Activated naive CD4-positive, alpha-beta T cell treated with anti-CD3 and anti-CD28 coated beads, Interleukin-2, amount 10 ng/mL, durations not matched to agents 7 days and 5 days (primary cell): ENCODE results near the gene PEMT.

Experiments used
- CTCF ChIA-PET: fragments of 350-600 bp; sonication (Branson Sonifier 250); formaldehyde crosslinking; loops from one replicate; lab custom pipeline; 2021; ENCODE audit warnings: antibody characterized with exemption; lab: Charles Lee
- DNase-seq: peaks from one replicate; pipeline ENCODE4 v3.0.0-alpha.2; 2020
- H3K27ac Mint-ChIP-seq: one replicate; pipeline ENCODE4 v1.8.0; 2021; ENCODE audit warnings: mild to moderate bottlenecking, moderate library complexity, mixed read lengths
- H3K27me3 Mint-ChIP-seq: one replicate; pipeline ENCODE4 v1.8.0; 2021; ENCODE audit warnings: mild to moderate bottlenecking, mixed read lengths
- H3K36me3 Mint-ChIP-seq: one replicate; pipeline ENCODE4 v1.8.0; 2021; ENCODE audit warnings: mixed read lengths
- H3K4me1 Mint-ChIP-seq: one replicate; pipeline ENCODE4 v1.8.0; 2021; ENCODE audit warnings: mixed read lengths
- H3K4me3 Mint-ChIP-seq: one replicate; pipeline ENCODE4 v1.8.0; 2021; ENCODE audit warnings: mild to moderate bottlenecking, moderate library complexity, mixed read lengths
- H3K9me3 Mint-ChIP-seq: one replicate; pipeline ENCODE4 v1.8.0; 2021; ENCODE audit warnings: mixed read lengths

Gene PEMT

DNA sequence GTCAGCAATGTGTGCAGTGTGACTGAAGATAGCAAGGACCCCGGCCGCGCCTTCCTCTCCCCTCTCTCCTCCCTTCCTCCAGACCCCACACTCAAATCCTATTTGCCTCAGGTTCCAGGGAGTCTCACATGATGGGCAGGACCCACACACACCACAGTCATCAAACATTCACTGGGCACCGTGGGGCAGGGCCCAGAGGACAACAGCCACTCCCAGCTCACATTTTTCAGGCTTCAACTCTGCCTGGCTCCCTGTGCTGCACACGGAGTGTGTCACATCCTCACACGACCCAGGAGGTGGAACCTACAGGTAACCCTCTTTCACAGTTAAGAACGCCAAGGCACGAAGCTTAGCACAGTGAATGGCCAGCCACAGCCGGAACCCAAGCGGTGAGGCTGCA lies 30.5 kb downstream of the PEMT start:
- DNase-seq, result no peak
- no peak overlapping the region for H3K27ac Mint-ChIP-seq
- H3K4me1 Mint-ChIP-seq, result no peaks in the 10 kb centered on the region
- no peak overlapping the region for H3K4me3 Mint-ChIP-seq
- H3K36me3 Mint-ChIP-seq, result no peaks in the 10 kb centered on the region
- H3K27me3 Mint-ChIP-seq, result no peaks in the 10 kb centered on the region
- no peaks in the 10 kb centered on the region for H3K9me3 Mint-ChIP-seq
- CTCF ChIA-PET, result interaction anchor here (1.4 kb wide), 1 partner anchor 8 kb away, joined by 6 read pairs; no protein-coding TSS in a partner anchor

DNA sequence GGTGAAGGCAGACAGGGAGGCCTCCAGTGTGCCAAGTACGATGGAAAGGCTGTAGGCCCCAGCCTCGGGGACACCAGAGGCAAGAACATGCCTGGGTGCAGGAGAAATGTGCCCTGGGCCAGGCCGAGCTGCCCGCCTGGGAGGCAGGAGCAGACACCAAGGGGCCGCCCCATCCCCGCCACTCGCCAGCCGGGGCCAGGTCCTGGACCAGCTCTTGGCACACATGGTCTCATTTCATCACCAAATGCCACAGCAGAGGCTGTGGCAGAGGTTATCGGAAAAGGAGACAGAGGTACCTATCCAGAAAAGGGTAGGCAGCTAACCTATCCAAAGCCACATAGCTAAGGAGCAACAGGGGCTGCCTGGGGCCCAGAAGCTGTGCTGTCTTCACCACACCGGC lies 31.3 kb downstream of the PEMT start:
- no peaks in the 10 kb centered on the region for H3K4me1 Mint-ChIP-seq
- DNase-seq, result no peak
- no peaks in the 10 kb centered on the region for H3K9me3 Mint-ChIP-seq
- H3K27me3 Mint-ChIP-seq, result no peaks in the 10 kb centered on the region
- H3K4me3 Mint-ChIP-seq, result no peak overlapping the region
- no peak overlapping the region for H3K27ac Mint-ChIP-seq
- CTCF ChIA-PET, result interaction anchor here (1.4 kb wide), 1 partner anchor 9 kb away, joined by 6 read pairs; no protein-coding TSS in a partner anchor
- H3K36me3 Mint-ChIP-seq, result no peaks in the 10 kb centered on the region

DNA sequence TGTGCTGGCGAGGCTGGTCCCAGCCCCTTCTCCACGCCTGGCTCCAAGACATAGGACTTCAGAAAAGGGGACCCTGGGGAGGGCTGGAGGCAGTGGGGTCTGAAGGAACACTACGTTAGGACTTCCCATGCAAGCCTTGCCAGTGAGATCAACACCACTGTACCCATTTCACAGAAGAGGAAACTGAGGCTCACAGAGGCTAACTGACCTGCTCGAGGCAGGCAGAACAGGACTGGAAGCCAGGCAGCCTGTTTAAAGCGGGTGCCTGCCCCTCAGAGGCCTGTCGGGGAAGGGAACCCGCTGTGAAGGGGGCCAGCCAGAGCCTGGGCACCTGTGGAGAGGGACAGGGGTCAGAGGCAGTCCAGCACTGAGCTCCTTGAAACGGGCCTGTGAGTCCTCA lies 32.3 kb downstream of the PEMT start:
- Mint-ChIP-seq H3K27me3 (no peaks in the 10 kb centered on the region), H3K4me1 (no peaks in the 10 kb centered on the region)

DNA sequence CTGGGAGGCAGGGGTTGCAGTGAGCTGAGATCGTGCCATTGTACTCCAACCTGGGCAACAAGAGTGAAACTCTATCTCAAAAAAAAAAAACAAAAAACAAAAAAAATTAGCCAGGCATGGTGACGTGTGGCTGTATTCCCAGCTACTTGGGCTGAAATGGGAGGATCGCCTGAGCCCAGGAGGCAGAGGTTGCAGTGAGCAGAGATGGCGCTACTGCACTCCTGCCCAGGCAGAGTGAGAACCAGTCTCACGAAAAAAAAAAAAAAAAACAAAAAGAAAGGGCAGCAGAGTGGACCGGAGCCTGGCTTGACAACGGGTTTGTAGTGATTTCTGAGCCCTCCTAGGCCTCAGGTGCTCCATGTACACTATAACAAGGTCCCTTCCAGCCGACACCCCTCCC lies 33.1 kb downstream of the PEMT start:
- Mint-ChIP-seq H3K27me3 (no peaks in the 10 kb centered on the region), H3K4me1 (no peaks in the 10 kb centered on the region), H3K9me3 (no peaks in the 10 kb centered on the region), H3K36me3 (no peaks in the 10 kb centered on the region), H3K4me3 (no peak overlapping the region), H3K27ac (no peak overlapping the region)
- CTCF ChIA-PET, result no interaction called here
- no peak for DNase-seq

More for the DNA sequence above, 32.3 kb downstream of the PEMT start:
- Mint-ChIP-seq H3K36me3 (no peaks in the 10 kb centered on the region), H3K27ac (no peak overlapping the region), H3K4me3 (no peak overlapping the region), H3K9me3 (no peaks in the 10 kb centered on the region)
- CTCF ChIA-PET, result no interaction called here
- no peak for DNase-seq

DNA sequence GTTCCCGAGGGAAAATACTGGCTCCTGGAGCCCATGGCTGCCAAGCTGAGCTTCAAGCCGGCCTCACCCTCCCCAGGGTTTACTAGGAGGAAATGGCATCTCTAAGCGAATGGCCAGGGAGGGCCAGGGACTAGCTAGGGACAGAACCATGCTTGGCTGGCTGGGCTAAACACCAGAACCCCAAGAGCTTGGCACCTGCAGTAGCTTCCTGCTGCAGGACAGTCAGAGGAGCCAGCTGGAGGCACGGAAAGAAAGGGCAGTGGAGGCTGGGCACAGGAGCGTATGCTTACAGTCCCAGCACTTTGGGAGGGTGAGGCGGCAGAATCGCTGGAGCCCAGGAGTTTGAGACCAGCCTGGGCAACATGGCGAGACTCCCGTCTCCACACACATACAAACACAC lies 33.7 kb downstream of the PEMT start:
- CTCF ChIA-PET, result no interaction called here
- Mint-ChIP-seq H3K27me3 (no peaks in the 10 kb centered on the region), H3K36me3 (no peaks in the 10 kb centered on the region), H3K27ac (no peak overlapping the region), H3K4me3 (no peak overlapping the region), H3K4me1 (no peaks in the 10 kb centered on the region), H3K9me3 (no peaks in the 10 kb centered on the region)
- DNase-seq, result no peak

DNA sequence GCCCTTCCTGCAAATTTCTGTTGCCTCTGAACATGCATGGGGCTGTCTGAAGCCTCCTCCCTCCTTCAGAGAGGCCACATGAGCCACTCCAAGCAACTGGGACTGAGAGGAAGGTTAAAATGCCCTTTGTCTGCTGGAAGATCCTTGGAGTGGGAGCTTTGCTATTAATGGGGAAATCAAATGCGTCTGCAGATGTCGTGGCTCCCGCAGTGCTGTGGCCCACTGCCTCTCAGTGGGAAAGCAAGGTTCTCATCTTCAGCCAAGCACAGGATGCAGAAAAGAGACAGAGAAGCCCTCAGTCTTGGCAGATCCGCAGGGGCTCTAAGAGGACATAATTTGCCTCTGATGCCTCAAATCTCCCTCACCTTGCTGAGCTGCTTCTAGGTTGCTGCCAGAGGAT lies 34.8 kb downstream of the PEMT start:
- Mint-ChIP-seq H3K36me3 (no peaks in the 10 kb centered on the region), H3K4me3 (no peak overlapping the region), H3K27ac (no peak overlapping the region), H3K27me3 (no peaks in the 10 kb centered on the region), H3K4me1 (no peaks in the 10 kb centered on the region), H3K9me3 (no peaks in the 10 kb centered on the region)
- no peak for DNase-seq
- CTCF ChIA-PET, result no interaction called here

DNA sequence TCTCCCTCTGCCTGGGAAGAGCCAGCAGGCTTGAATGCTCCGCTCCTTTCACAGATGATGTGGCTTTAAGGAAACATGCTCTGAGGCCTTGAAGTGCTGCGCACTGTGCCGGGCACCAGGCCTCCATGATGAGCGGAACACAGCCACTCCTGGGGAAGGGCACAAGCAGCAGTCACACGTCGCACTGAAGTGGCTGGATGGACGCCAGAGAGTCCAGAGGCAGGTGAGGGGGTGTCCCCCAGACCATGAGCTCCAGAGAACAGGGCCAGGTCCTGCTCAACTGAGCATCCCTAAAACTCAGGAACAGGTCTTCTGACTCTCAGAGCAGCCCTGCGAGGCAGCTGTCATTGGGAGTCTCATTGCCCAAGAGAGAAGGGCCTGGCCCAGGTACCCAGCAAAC lies 35.6 kb downstream of the PEMT start:
- CTCF ChIA-PET, result no interaction called here
- H3K4me3 Mint-ChIP-seq, result no peak overlapping the region
- H3K9me3 Mint-ChIP-seq, result no peaks in the 10 kb centered on the region
- no peaks in the 10 kb centered on the region for H3K27me3 Mint-ChIP-seq
- DNase-seq, result no peak
- H3K4me1 Mint-ChIP-seq, result no peaks in the 10 kb centered on the region
- H3K27ac Mint-ChIP-seq, result no peak overlapping the region
- H3K36me3 Mint-ChIP-seq, result no peaks in the 10 kb centered on the region

DNA sequence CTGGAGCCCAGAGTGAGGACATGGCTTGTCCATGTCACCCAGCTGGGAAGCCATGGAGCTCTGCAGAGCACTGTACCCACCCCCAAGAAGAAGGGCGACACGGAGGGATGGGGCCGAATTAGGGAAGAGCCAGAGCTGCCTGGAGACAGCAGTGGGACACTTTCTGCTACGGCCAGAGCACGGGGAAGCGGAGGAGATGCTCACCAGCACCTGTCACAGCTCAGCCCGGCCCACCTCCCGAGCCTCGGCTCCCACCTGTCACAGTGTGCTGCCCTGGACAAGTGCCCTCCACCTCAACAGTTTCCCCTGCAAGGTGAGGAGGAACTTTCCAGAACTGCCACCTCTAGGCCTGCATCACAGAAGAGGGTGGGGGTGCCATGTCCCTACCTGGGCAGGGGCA lies 36.4 kb downstream of the PEMT start:
- CTCF ChIA-PET, result no interaction called here

DNA sequence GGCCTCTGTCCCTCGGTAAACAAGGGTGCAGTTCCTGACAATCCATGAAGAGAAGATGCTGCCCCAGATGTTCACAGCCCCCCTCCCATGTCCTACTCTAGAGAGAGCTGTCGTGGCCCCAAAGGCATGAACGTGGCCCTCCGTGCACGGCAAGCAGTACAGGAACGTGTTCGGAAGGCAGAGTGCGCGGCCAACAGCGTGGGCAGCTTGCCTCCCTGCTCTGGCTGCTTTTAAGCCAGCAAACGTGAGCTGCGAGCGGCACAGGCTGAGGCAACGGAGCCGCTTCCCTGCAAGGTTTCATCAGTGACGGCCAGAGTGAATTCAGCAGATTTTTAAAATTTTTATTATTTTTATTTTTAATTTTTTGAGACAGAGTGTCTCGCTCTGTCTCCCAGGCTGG lies 37.2 kb downstream of the PEMT start:
- H3K4me1 Mint-ChIP-seq, result no peaks in the 10 kb centered on the region
- CTCF ChIA-PET, result no interaction called here
- no peak overlapping the region for H3K27ac Mint-ChIP-seq
- H3K4me3 Mint-ChIP-seq, result no peak overlapping the region
- no peak for DNase-seq
- H3K27me3 Mint-ChIP-seq, result no peaks in the 10 kb centered on the region
- H3K9me3 Mint-ChIP-seq, result no peaks in the 10 kb centered on the region
- H3K36me3 Mint-ChIP-seq, result no peaks in the 10 kb centered on the region

More for the DNA sequence above, 36.4 kb downstream of the PEMT start:
- Mint-ChIP-seq H3K9me3 (no peaks in the 10 kb centered on the region), H3K4me1 (no peaks in the 10 kb centered on the region), H3K4me3 (no peak overlapping the region), H3K27ac (peak overlapping the region; percentile 5), H3K36me3 (no peaks in the 10 kb centered on the region), H3K27me3 (no peaks in the 10 kb centered on the region)
- no peak for DNase-seq

DNA sequence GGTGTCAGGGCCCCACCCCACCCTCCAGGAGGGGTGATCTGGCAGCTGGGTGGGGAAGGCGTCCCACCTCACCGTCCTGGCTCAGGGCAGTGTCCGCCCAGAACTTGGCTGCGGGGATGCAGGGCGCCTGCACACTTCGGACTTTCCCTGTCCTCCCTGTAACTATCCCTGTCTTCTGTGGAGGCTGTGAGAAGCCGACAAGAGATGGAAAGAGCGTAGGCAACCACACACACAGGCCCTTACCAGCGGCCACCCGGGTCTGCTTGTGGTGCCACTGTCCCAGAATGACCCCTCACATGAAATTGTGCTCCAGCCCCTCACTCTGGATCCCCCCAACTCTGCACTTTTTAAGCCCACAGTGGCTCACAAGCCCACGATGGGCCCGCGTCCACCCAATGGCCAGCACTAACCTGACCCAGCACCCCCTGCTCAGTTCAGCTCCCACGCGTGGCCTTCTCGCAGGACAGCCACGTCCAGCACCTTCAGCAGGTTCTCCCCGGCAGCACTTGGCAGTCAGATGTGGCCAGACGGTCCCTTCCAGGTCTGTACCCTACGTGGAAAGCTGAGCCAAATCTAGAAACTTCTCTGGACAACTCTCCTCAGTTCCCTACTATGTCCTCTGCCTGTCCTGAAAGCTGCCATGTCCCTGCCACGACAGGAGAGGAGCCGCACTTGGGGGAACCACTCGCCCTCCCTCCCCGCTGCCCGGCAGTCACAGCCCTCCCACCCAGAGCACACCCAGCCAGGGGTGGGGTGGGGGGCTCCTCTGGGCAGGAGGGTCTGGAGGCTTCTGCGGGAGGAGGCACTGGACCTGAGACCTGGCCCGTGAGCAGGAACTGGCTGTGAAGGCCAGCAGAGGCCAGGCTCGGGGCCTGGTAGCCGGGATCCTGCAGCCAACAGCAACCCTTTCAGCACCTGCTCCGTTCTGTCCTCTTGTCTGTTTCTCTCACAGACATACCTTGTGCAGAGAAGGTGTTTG lies 38.0 kb downstream of the PEMT start:
- CTCF ChIA-PET, result no interaction called here
- H3K4me1 Mint-ChIP-seq, result no peaks in the 10 kb centered on the region
- H3K27ac Mint-ChIP-seq, result no peak overlapping the region
- no peaks in the 10 kb centered on the region for H3K36me3 Mint-ChIP-seq
- DNase-seq, result no peak
- no peaks in the 10 kb centered on the region for H3K9me3 Mint-ChIP-seq
- H3K4me3 Mint-ChIP-seq, result no peak overlapping the region
- H3K27me3 Mint-ChIP-seq, result no peaks in the 10 kb centered on the region

DNA sequence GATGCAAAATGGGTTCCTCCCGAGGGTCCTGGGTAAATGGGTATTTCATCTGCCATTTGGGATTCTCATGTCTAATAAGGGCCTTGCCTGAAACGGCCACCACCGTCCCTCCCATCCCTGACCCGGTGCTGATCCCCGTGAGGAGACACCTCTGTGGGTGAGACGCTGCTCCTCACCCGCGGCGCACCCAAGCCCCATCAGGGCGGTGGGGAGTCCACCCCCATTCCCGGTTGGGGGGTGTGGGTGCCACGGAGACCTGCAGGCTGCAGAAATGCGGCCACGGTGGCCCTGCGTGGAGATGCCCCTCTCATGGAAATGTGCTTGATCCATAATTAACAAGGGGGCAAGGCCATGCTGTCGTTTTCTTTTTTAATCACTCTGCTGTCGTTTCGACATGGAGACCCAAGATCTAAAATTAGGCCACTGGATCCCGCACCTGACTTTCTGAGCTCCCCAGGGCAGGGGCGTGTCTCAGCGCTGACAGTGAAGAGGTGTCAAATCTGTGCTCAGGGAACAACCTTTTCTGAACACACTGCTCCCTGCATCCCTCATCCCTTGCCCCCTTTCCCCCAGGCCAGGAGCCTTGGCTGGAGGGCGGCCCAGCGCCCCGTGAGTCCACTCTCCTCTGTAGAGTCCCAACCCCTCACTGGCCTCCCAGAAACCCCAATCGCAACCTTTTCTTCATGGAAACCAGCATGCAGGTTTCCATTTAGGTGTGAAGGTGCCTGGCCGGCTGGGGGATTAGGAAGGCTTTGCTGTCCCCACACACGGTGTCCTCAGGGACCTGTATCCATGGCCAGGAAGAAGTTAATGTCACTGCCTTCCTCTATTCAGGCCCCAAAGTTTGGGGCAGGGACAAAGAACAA lies 38.9 kb downstream of the PEMT start:
- Mint-ChIP-seq H3K36me3 (no peaks in the 10 kb centered on the region), H3K27ac (no peak overlapping the region), H3K9me3 (no peaks in the 10 kb centered on the region), H3K4me1 (no peaks in the 10 kb centered on the region), H3K27me3 (no peaks in the 10 kb centered on the region), H3K4me3 (no peak overlapping the region)
- no peak for DNase-seq
- CTCF ChIA-PET, result no interaction called here

DNA sequence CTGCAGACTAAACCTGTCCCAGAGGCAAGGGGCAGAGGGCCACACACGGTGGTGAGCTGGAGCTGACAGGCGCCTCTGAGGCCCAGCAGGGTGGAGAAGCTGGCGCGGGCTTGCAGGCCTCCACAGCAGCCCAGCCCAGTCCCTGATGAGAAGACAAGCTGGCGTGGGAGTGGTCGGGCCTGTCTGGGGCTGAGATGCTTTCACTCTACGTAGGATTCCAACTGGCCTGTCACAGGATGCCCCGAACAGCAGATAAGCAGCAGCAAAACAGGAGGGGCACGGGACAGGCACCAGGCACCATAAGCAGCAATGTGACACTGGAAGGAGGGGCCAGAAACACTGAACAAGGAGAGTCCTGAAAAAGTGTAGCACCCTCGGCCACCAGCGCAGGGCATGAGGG lies 40.1 kb downstream of the PEMT start:
- H3K27ac Mint-ChIP-seq, result no peak overlapping the region
- DNase-seq, result no peak
- no peak overlapping the region for H3K4me3 Mint-ChIP-seq
- CTCF ChIA-PET, result interaction anchor here (0.7 kb wide), 1 partner anchor 39 kb away, joined by 3 read pairs; no protein-coding TSS in a partner anchor
- no peaks in the 10 kb centered on the region for H3K4me1 Mint-ChIP-seq
- H3K27me3 Mint-ChIP-seq, result no peaks in the 10 kb centered on the region
- no peaks in the 10 kb centered on the region for H3K9me3 Mint-ChIP-seq
- H3K36me3 Mint-ChIP-seq, result no peaks in the 10 kb centered on the region

DNA sequence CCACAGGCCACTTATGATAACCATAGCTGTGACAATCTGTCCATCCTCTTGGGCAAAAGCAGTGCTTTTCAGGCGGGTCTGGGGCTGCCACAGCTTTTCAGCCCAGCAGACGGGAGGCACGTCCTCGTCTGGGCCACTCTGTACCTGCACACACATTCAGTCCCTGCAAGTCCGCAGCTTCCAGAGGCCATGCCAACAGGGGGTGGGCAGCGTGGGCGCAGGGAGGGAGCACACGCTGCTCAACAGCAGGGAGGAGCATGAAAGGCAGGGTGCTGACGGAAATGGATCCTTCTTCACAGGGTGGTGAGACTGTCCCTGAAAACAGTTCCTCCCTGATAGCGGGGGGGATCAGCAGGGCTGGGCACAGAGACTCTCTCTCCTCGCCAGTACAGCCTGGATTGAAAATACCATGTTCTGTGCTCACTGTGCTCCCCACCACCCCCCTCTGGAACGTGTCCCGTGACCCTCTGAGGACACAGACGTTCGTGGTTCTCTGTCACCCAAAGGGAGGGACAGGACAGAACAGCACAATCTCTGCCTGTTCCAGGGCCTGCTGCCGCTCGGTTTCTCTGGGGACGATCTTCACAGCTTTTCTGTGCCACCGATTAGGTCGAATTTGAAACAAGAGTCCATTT lies 41.7 kb downstream of the PEMT start:
- Mint-ChIP-seq H3K36me3 (no peaks in the 10 kb centered on the region), H3K9me3 (no peaks in the 10 kb centered on the region), H3K27ac (no peak overlapping the region), H3K4me1 (no peaks in the 10 kb centered on the region), H3K4me3 (no peak overlapping the region), H3K27me3 (no peaks in the 10 kb centered on the region)
- CTCF ChIA-PET, result interaction anchor here (1.1 kb wide), 1 partner anchor 53 kb away, joined by 4 read pairs; the partner anchor contains the start of gene RASD1
- no peak for DNase-seq

DNA sequence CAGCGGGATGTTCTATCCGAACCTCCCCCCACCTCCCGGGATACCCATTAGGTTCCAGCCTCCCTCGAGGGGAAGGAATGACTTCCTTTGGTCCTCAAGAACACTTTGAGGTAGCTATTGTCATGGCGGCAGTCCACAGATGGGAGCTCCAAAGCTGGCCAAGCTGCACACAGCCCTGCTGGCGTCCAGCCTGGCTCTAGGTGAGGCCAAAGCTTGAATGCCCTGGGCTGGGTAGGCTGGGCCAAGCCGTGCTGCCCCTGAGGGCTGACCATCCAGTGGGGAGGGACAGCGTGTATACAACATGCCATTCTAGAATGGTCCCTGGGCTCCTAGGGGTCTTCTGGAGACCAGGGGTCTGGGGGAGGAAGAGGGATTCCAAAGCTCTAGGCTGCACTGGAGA lies 43.5 kb downstream of the PEMT start:
- H3K4me1 Mint-ChIP-seq, result no peaks in the 10 kb centered on the region
- H3K27ac Mint-ChIP-seq, result no peak overlapping the region
- H3K36me3 Mint-ChIP-seq, result no peaks in the 10 kb centered on the region
- no peaks in the 10 kb centered on the region for H3K27me3 Mint-ChIP-seq
- CTCF ChIA-PET, result no interaction called here
- no peak for DNase-seq
- H3K9me3 Mint-ChIP-seq, result no peaks in the 10 kb centered on the region
- no peak overlapping the region for H3K4me3 Mint-ChIP-seq
